HCT116 (cell line): Measurements from ENCODE around the gene PLD5. TPM values are rescaled to one million over a fixed set of nuclear protein-coding genes. Genes with fewer than 3 reads are reported as not detected.

Experiments
- ATAC-seq: fragments of 200-7000 bp; cut with Tn5 transposase; 2 replicates; pipeline ENCODE4 v1.9.1; 2020; ENCODE audit warnings: mild to moderate bottlenecking, moderate library complexity
- BruUV-seq: library from RNA; stranded (reverse); fragments of 400-500 nt; replicated peaks from 2 replicates; lab custom pipeline; 2021; lab: Mats Ljungman, UMichigan
- CTCF ChIA-PET: fragments of 300-600 bp; sonication (Branson Sonifier 250); formaldehyde crosslinking; loops from one replicate; lab custom pipeline; 2021; ENCODE audit warnings: antibody characterized with exemption; lab: Charles Lee
- POLR2A ChIA-PET: fragments of 300-600, 350-600 bp; sonication (Branson Sonifier 250); formaldehyde crosslinking; loops from one replicate; lab custom pipeline; 2021; ENCODE audit warnings: antibody characterized with exemption; lab: Charles Lee
- RAD21 ChIA-PET, 2 experiments: fragments of 300-600 bp; sonication (Branson Sonifier 250); formaldehyde crosslinking; loops; one replicate each; lab custom pipeline; 2023; ENCODE audit warnings: low total read pairs in 2 of 2; ENCODE audit not compliant: uncharacterized antibody in 2 of 2, unreplicated experiment in 2 of 2, low non-redundant PET in 1 of 2; lab: Charles Lee
- DNase-seq: peaks from one replicate; pipeline ENCODE4 v3.0.0-alpha.2; 2010; ENCODE audit warnings: low read depth, low spot score
- H2AFZ ChIP-seq: fragments of 200-600 bp; shearing (Covaris generic), sonication (generic); 2 replicates; pipeline ENCODE4 v1.6.1; 2017; ENCODE audit warnings: low read depth, mixed run types, mixed read lengths, antibody characterized with exemption, low read length; ENCODE audit not compliant: poor library complexity, severe bottlenecking
- H3K27ac ChIP-seq: 2 replicates; pipeline ENCODE4 v1.5.1; 2012; ENCODE audit warnings: low read depth, low read length
- H3K27me3 ChIP-seq: fragments of 200-600 bp; sonication (generic); 2 replicates; pipeline ENCODE4 v1.6.1; 2016; ENCODE audit warnings: mixed run types, low read length, mixed read lengths; ENCODE audit not compliant: insufficient read depth
- H3K36me3 ChIP-seq, 2 experiments: fragments of 200-500 bp in 1 of 2; fragments of 200-600 bp in 1 of 2; sonication (Bioruptor generic) in 1 of 2; sonication (generic) in 1 of 2; 2 replicates each; pipeline versions ENCODE4 v1.5.1 to v1.6.1; 2014 to 2016; ENCODE audit warnings: low read length in 2 of 2, inconsistent platforms in 1 of 2, mixed read lengths in 1 of 2, mixed run types in 1 of 2; ENCODE audit not compliant: insufficient read depth in 2 of 2, control insufficient read depth in 1 of 2
- H3K4me1 ChIP-seq, 2 experiments: fragments of 200-600 bp in 1 of 2; sonication (generic) in 1 of 2; 2 replicates each; pipeline versions ENCODE4 v1.5.1 to v1.6.1; 2012 to 2017; ENCODE audit warnings: low read length in 2 of 2, inconsistent platforms in 1 of 2, mild to moderate bottlenecking in 1 of 2, mixed read lengths in 1 of 2, mixed run types in 1 of 2, moderate library complexity in 1 of 2; ENCODE audit not compliant: insufficient read depth in 2 of 2, control insufficient read depth in 1 of 2
- H3K4me2 ChIP-seq: fragments of 200-600 bp; sonication (generic); 2 replicates; pipeline ENCODE4 v1.6.1; 2017; ENCODE audit warnings: mixed run types, low read length, mixed read lengths
- H3K4me3 ChIP-seq, 2 experiments: fragments of 200-600 bp in 1 of 2; sonication (generic) in 1 of 2; replicated peaks in 1 of 2; 2 replicates each; pipeline ENCODE4 v1.5.1; 2011 to 2016; ENCODE audit warnings: low read length in 2 of 2, control low read depth in 1 of 2, low read depth in 1 of 2, mild to moderate bottlenecking in 1 of 2, mixed read lengths in 1 of 2, mixed run types in 1 of 2
- H3K79me2 ChIP-seq: fragments of 200-600 bp; sonication (generic); 2 replicates; pipeline ENCODE4 v1.6.1; 2017; ENCODE audit warnings: mild to moderate bottlenecking, mixed run types, low read length, moderate library complexity, mixed read lengths; ENCODE audit not compliant: insufficient read depth
- H3K9ac ChIP-seq: fragments of 200-600 bp; sonication (generic); 2 replicates; pipeline ENCODE4 v1.6.1; 2016; ENCODE audit warnings: low read length, mixed read lengths
- H3K9me2 ChIP-seq: fragments of 200-600 bp; sonication (generic), shearing (Covaris generic); 2 replicates; pipeline ENCODE4 v1.6.1; 2017; ENCODE audit warnings: mixed run types, mild to moderate bottlenecking, moderate library complexity; ENCODE audit not compliant: insufficient read depth
- H3K9me3 ChIP-seq, 2 experiments: fragments of 200-500 bp in 1 of 2; fragments of 200-600 bp in 1 of 2; sonication (Bioruptor generic) in 1 of 2; sonication (generic) in 1 of 2; 2 replicates each; pipeline ENCODE4 v1.6.1; 2014 to 2017; ENCODE audit warnings: low read length in 2 of 2, mixed read lengths in 2 of 2, inconsistent platforms in 1 of 2, low read depth in 1 of 2, mild to moderate bottlenecking in 1 of 2, mixed run types in 1 of 2, moderate library complexity in 1 of 2; ENCODE audit not compliant: control insufficient read depth in 1 of 2, insufficient read depth in 1 of 2
- H4K20me1 ChIP-seq: fragments of 200-600 bp; sonication (generic), shearing (Covaris generic); 2 replicates; pipeline ENCODE4 v1.6.1; 2017; ENCODE audit warnings: mixed run types, mild to moderate bottlenecking, moderate library complexity; ENCODE audit not compliant: insufficient read depth
- CBX3 ChIP-seq: IDR thresholded peaks from 2 replicates; pipeline ENCODE4 v1.6.1; 2012; ENCODE audit warnings: low read depth
- CEBPB ChIP-seq: IDR thresholded peaks from 2 replicates; pipeline ENCODE4 v1.6.1; 2012; ENCODE audit warnings: low read depth
- ELF1 ChIP-seq: IDR thresholded peaks from 2 replicates; pipeline ENCODE4 v1.6.1; 2012; ENCODE audit warnings: low read depth, borderline replicate concordance
- EZH2 ChIP-seq: fragments of 200-600 bp; sonication (generic); IDR thresholded peaks from 2 replicates; pipeline ENCODE4 v1.6.1; 2017; ENCODE audit warnings: antibody characterized with exemption, mixed run types
- JUND ChIP-seq: IDR thresholded peaks from 2 replicates; pipeline ENCODE4 v1.6.1; 2012
- MAX ChIP-seq: IDR thresholded peaks from 2 replicates; pipeline ENCODE4 v1.6.1; 2012
- POLR2AphosphoS5 ChIP-seq: IDR thresholded peaks from 2 replicates; pipeline ENCODE4 v1.6.1; 2011; ENCODE audit warnings: mild to moderate bottlenecking, low read depth, low read length, moderate library complexity
- RAD21 ChIP-seq: IDR thresholded peaks from 2 replicates; pipeline ENCODE4 v1.6.1; 2012; ENCODE audit warnings: low read depth, mild to moderate bottlenecking
- REST ChIP-seq: IDR thresholded peaks from 2 replicates; pipeline ENCODE4 v1.6.1; 2012; ENCODE audit warnings: low read depth
- SIN3A ChIP-seq: IDR thresholded peaks from 2 replicates; pipeline ENCODE4 v1.6.1; 2012; ENCODE audit warnings: low read depth
- SRF ChIP-seq: IDR thresholded peaks from 2 replicates; pipeline ENCODE4 v1.6.1; 2012; ENCODE audit warnings: low read depth
- TCF7L2 ChIP-seq: IDR thresholded peaks from 2 replicates; pipeline ENCODE4 v1.7.0; 2011; ENCODE audit warnings: borderline replicate concordance, inconsistent platforms; ENCODE audit not compliant: insufficient read depth, insufficient read length; ENCODE audit errors: extremely low read depth
- ZBTB33 ChIP-seq: IDR thresholded peaks from 2 replicates; pipeline ENCODE4 v1.6.1; 2011; ENCODE audit warnings: mild to moderate bottlenecking, low read length, moderate library complexity; ENCODE audit not compliant: insufficient replicate concordance; ENCODE audit errors: extremely low read depth
- ZNF274 ChIP-seq: fragments of 200-500 bp; sonication (Bioruptor generic); IDR thresholded peaks from 2 replicates; pipeline ENCODE4 v1.6.1; 2014; ENCODE audit warnings: mild to moderate bottlenecking, low read depth, low read length, inconsistent platforms
- intact Hi-C: fragments of 100-400 bp; cut with micrococcal nuclease; formaldehyde crosslinking; loops from 2 replicates; pipeline ENCODE4 v1.10.0; 2022
- total RNA-seq: library from RNA; stranded (reverse); gene quantifications from one replicate; pipeline ENCODE4 v1.2.1, GENCODE V29; 2021; ENCODE audit not compliant: unreplicated experiment

PLD5 gene
- total RNA-seq, 1 experiment from 2014 or later, result not detected

- no peak for TF ChIP-seq EZH2
- TF ChIP-seq ZBTB33, result no peak
- TF ChIP-seq TCF7L2, result no peak
- TF ChIP-seq CBX3, result no peak
- TF ChIP-seq REST, result no peak
- no peak for TF ChIP-seq RAD21
- TF ChIP-seq ELF1, result no peak
- TF ChIP-seq CEBPB, result no peak
- no peak for TF ChIP-seq MAX
- TF ChIP-seq ZNF274, result no peak
- no peak for TF ChIP-seq SRF
- no peak for TF ChIP-seq JUND
- TF ChIP-seq SIN3A, result no peak
- TF ChIP-seq POLR2AphosphoS5, result no peak
- intact Hi-C loops, result no loop called here
- no peak for DNase-seq
- Histone ChIP-seq H3K4me1 (no peaks in the 10 kb centered on the region), H3K9me2 (no peaks in the 10 kb centered on the region), H3K4me3 (no peak overlapping the region), H2AFZ (no peak overlapping the region), H3K4me2 (no peak overlapping the region), H3K9me3 (no peaks in the 10 kb centered on the region), H3K36me3 (no peaks in the 10 kb centered on the region), H3K27ac (no peak overlapping the region), H3K27me3 (no peaks in the 10 kb centered on the region), H4K20me1 (no peaks in the 10 kb centered on the region), H3K79me2 (no peaks in the 10 kb centered on the region), H3K9ac (no peak overlapping the region)
- ChIA-PET RAD21 (no interaction called here), POLR2A (interaction anchor here (0.6 kb wide), 1 partner anchor 184 kb away, joined by 4 read pairs; no protein-coding TSS in a partner anchor), CTCF (no interaction called here)
- ATAC-seq, result no peak
- BruUV-seq, result no TSS peak
These were observed 95.9 kb downstream of the PLD5 start for GRCh38 chr1:242428399-242429190.
